Measurements from ENCODE around the gene PLCXD3.

PLCXD3 gene

DNA sequence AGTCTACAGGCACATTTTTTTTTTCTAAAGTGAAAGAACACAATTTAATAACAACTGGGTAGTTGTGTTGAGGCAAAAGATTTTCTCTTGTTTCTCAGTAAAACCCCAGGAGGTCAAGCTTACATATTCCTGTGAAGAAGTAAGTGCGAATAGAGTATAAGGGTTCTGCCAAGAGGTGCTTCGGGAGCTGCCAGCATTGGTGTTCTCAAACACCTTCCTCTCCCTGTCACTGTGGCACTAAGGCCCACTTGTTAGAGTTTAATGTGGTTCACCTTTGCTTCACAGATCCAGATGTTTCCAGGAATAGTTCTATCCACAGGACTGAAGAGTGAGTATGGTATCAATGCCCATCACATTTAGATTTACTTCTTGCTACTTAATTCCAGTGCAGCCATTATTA is 205.3 kb downstream of the PLCXD3 start:
- Histone ChIP-seq H3K4me3 (ENCODE audit: low read length, poor library complexity, severe bottlenecking) (no peak overlapping the region), H3K79me2 (ENCODE audit: insufficient read depth, low read length) (no peaks in the 10 kb centered on the region), H3K4me2 (ENCODE audit: low read depth, low read length, poor library complexity, severe bottlenecking) (no peak overlapping the region), H3K27me3 (ENCODE audit: insufficient read depth, low read length, poor library complexity, severe bottlenecking) (no peaks in the 10 kb centered on the region), H3K4me1 (ENCODE audit: insufficient read depth, low read length, poor library complexity, severe bottlenecking) (no peaks in the 10 kb centered on the region), H2AFZ (ENCODE audit: low read length) (no peak overlapping the region), H3K9ac (ENCODE audit: low read depth, low read length, poor library complexity, severe bottlenecking) (no peak overlapping the region), H3K36me3 (ENCODE audit: insufficient read depth, low read length) (no peaks in the 10 kb centered on the region), H3K9me2 (replicated peaks; ENCODE audit: low read depth, low read length) (no peaks in the 10 kb centered on the region), H4K20me1 (ENCODE audit: insufficient read depth, low read length, poor library complexity, severe bottlenecking) (no peaks in the 10 kb centered on the region), H3K9me3 (ENCODE audit: insufficient read depth, low read depth, low read length) (no peaks in the 10 kb centered on the region), H3F3A (ENCODE audit: low read depth) (no peaks in the 10 kb centered on the region)
- no peak for TF ChIP-seq CTCF (conservative IDR thresholded peaks at IDR 0.05; ENCODE audit: low read length)
- no peak for TF ChIP-seq EZH2phosphoT487 (IDR thresholded peaks at IDR 0.05; ENCODE audit: borderline replicate concordance)

DNA sequence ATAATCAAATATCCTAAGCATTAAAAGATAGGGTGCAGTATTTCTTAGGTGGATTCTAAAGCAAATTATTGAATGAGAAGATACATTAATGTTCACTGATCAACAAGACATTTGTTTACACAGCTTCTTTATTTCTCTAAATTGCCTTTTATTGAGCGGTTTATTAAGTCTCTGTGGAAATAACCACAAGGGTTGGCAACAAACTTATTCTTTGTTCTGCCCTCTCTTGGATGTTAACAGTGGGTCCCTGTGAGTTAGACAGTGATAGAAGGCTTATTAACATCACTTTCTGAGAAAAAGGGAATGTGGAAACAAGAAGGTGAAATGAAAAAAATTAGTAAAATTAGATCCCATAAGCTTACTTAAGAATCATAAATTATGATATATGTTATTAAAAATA is 214.3 kb downstream of the PLCXD3 start:
- H3K27me3 ChIP-seq (ENCODE audit: insufficient read depth, low read length, poor library complexity, severe bottlenecking), result no peaks in the 10 kb centered on the region
- no peak for TF ChIP-seq CTCF (conservative IDR thresholded peaks at IDR 0.05; ENCODE audit: low read length)
- TF ChIP-seq EZH2phosphoT487 (IDR thresholded peaks at IDR 0.05; ENCODE audit: borderline replicate concordance), result no peak
- no peaks in the 10 kb centered on the region for H3K9me2 ChIP-seq (replicated peaks; ENCODE audit: low read depth, low read length)
- no peak overlapping the region for H3K9ac ChIP-seq (ENCODE audit: low read depth, low read length, poor library complexity, severe bottlenecking)
- no peak overlapping the region for H3K4me3 ChIP-seq (ENCODE audit: low read length, poor library complexity, severe bottlenecking)
- H3F3A ChIP-seq (ENCODE audit: low read depth), result no peaks in the 10 kb centered on the region
- H3K4me2 ChIP-seq (ENCODE audit: low read depth, low read length, poor library complexity, severe bottlenecking), result no peak overlapping the region
- H3K9me3 ChIP-seq (ENCODE audit: insufficient read depth, low read depth, low read length), result no peaks in the 10 kb centered on the region
- no peaks in the 10 kb centered on the region for H3K79me2 ChIP-seq (ENCODE audit: insufficient read depth, low read length)
- no peaks in the 10 kb centered on the region for H3K4me1 ChIP-seq (ENCODE audit: insufficient read depth, low read length, poor library complexity, severe bottlenecking)
- H3K36me3 ChIP-seq (ENCODE audit: insufficient read depth, low read length), result no peaks in the 10 kb centered on the region
- H2AFZ ChIP-seq (ENCODE audit: low read length), result no peak overlapping the region
- H4K20me1 ChIP-seq (ENCODE audit: insufficient read depth, low read length, poor library complexity, severe bottlenecking), result no peaks in the 10 kb centered on the region

- Histone ChIP-seq H3K9me3 (ENCODE audit: insufficient read depth, low read depth, low read length) (no peaks in the 10 kb centered on the region), H3K36me3 (ENCODE audit: insufficient read depth, low read length) (no peaks in the 10 kb centered on the region), H3F3A (ENCODE audit: low read depth) (no peaks in the 10 kb centered on the region), H3K4me2 (ENCODE audit: low read depth, low read length, poor library complexity, severe bottlenecking) (no peak overlapping the region), H3K9me2 (replicated peaks; ENCODE audit: low read depth, low read length) (no peaks in the 10 kb centered on the region), H3K9ac (ENCODE audit: low read depth, low read length, poor library complexity, severe bottlenecking) (no peak overlapping the region), H3K4me1 (ENCODE audit: insufficient read depth, low read length, poor library complexity, severe bottlenecking) (no peaks in the 10 kb centered on the region), H4K20me1 (ENCODE audit: insufficient read depth, low read length, poor library complexity, severe bottlenecking) (no peaks in the 10 kb centered on the region), H3K27me3 (ENCODE audit: insufficient read depth, low read length, poor library complexity, severe bottlenecking) (no peaks in the 10 kb centered on the region), H3K79me2 (ENCODE audit: insufficient read depth, low read length) (no peaks in the 10 kb centered on the region), H2AFZ (ENCODE audit: low read length) (no peak overlapping the region), H3K4me3 (ENCODE audit: low read length, poor library complexity, severe bottlenecking) (no peak overlapping the region)
- no peak for TF ChIP-seq CTCF (conservative IDR thresholded peaks at IDR 0.05; ENCODE audit: low read length)
- TF ChIP-seq EZH2phosphoT487 (IDR thresholded peaks at IDR 0.05; ENCODE audit: borderline replicate concordance), result no peak
Observed at GRCh38 chr5:41291323-41291722, 219.1 kb downstream of the PLCXD3 start.
